Loucy (cell line): ENCODE measurements around the gene SYCP3.

Experiments
- H2AFZ ChIP-seq: fragments of 200-600 bp; sonication (generic); 2 replicates; pipeline ENCODE4 v1.6.0; 2016; ENCODE audit warnings: antibody characterized with exemption, mild to moderate bottlenecking, low read length, moderate library complexity
- H3F3A ChIP-seq: fragments of 200-600 bp; 2 replicates; pipeline ENCODE4 v1.6.0; 2016; ENCODE audit warnings: antibody characterized with exemption, low read depth, mild to moderate bottlenecking
- H3K27me3 ChIP-seq: fragments of 200-600 bp; sonication (generic); 2 replicates; pipeline ENCODE4 v1.6.1; 2014; ENCODE audit warnings: low read length, mild to moderate bottlenecking; ENCODE audit not compliant: insufficient read depth, poor library complexity, severe bottlenecking
- H3K36me3 ChIP-seq: fragments of 200-600 bp; sonication (generic); 2 replicates; pipeline ENCODE4 v1.6.1; 2016; ENCODE audit warnings: low read length; ENCODE audit not compliant: insufficient read depth
- H3K4me1 ChIP-seq: fragments of 200-600 bp; sonication (generic); 2 replicates; pipeline ENCODE4 v1.5.1; 2014; ENCODE audit warnings: low read length, mild to moderate bottlenecking; ENCODE audit not compliant: insufficient read depth, poor library complexity, severe bottlenecking
- H3K4me2 ChIP-seq: fragments of 200-600 bp; sonication (generic); 2 replicates; pipeline ENCODE4 v1.6.0; 2014; ENCODE audit warnings: antibody characterized with exemption, low read length, low read depth, mild to moderate bottlenecking; ENCODE audit not compliant: poor library complexity, severe bottlenecking
- H3K4me3 ChIP-seq: fragments of 200-600 bp; sonication (generic); 2 replicates; pipeline ENCODE4 v1.5.1; 2014; ENCODE audit warnings: low read length, mild to moderate bottlenecking, mixed read lengths; ENCODE audit not compliant: poor library complexity, severe bottlenecking
- H3K79me2 ChIP-seq: fragments of 200-600 bp; sonication (generic); 2 replicates; pipeline ENCODE4 v1.6.1; 2014; ENCODE audit warnings: low read length; ENCODE audit not compliant: insufficient read depth
- H3K9ac ChIP-seq: fragments of 200-600 bp; sonication (generic); 2 replicates; pipeline ENCODE4 v1.6.0; 2014; ENCODE audit warnings: mild to moderate bottlenecking, low read depth, low read length, moderate library complexity; ENCODE audit not compliant: poor library complexity, severe bottlenecking
- H3K9me2 ChIP-seq: fragments of 200-600 bp; sonication (generic); replicated peaks from 2 replicates; pipeline ENCODE4 v1.6.1; 2016; ENCODE audit warnings: low read depth, low read length, mixed read lengths
- H3K9me3 ChIP-seq: fragments of 200-600 bp; sonication (generic); 2 replicates; pipeline ENCODE4 v1.6.1; 2014; ENCODE audit warnings: mild to moderate bottlenecking, antibody characterized with exemption, low read length, low read depth; ENCODE audit not compliant: insufficient read depth
- H4K20me1 ChIP-seq: fragments of 200-600 bp; sonication (generic); 2 replicates; pipeline ENCODE4 v1.6.0; 2014; ENCODE audit warnings: antibody characterized with exemption, low read length, mild to moderate bottlenecking; ENCODE audit not compliant: insufficient read depth, poor library complexity, severe bottlenecking
- CTCF ChIP-seq: fragments of 200-600 bp; sonication (generic); conservative IDR thresholded peaks from 2 replicates; pipeline ENCODE4 v1.5.1; 2014; ENCODE audit warnings: mild to moderate bottlenecking, antibody characterized with exemption, low read length
- EZH2phosphoT487 ChIP-seq: fragments of 200-600 bp; IDR thresholded peaks from 2 replicates; pipeline ENCODE4 v1.6.1; 2018; ENCODE audit warnings: antibody characterized with exemption, mild to moderate bottlenecking, moderate library complexity, borderline replicate concordance

The SYCP3 gene

DNA sequence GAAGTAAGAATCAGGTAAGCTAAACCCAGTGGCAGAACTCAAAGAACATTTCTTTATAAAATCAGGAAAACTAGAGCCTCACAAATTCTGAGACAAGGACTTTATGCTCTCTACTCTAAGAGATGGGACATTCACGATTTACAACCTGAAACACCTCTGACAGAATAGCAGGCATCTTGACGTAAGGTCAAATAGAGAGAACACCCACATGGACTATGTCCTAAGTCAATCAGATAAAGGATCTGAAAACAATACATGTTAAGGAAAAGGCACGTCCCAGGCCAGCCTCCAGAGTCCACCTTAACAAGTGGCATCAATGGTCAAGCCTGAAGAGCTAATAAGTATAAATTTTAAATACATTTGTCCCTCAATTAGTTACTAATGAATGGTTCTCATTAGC, 39.9 kb upstream of the SYCP3 start:
- no peak overlapping the region for H3K4me2 ChIP-seq
- H3K9ac ChIP-seq = no peak overlapping the region
- TF ChIP-seq CTCF = no peak
- TF ChIP-seq EZH2phosphoT487 = no peak
- no peak overlapping the region for H3K4me3 ChIP-seq
- 0 out of 2 replicates have a peak, but pooled peaks cover under 1% of the 10 kb centered on the region for H3K79me2 ChIP-seq
- H3K36me3 ChIP-seq = peaks cover 15% of the 10 kb centered on the region
- no peaks in the 10 kb centered on the region for H3K27me3 ChIP-seq
- H3K4me1 ChIP-seq = peaks cover 60% of the 10 kb centered on the region
- no peaks in the 10 kb centered on the region for H4K20me1 ChIP-seq
- H3K9me2 ChIP-seq = no peaks in the 10 kb centered on the region
- no peaks in the 10 kb centered on the region for H3K9me3 ChIP-seq
- H3F3A ChIP-seq = no peaks in the 10 kb centered on the region; the same call in 1 of the 2 replicates
- H2AFZ ChIP-seq = no peak overlapping the region

GRCh38 chr12:101777978-101778377, 38.7 kb upstream of the SYCP3 start:
- H3K4me3 ChIP-seq = no peak overlapping the region
- no peak overlapping the region for H2AFZ ChIP-seq
- no peak overlapping the region for H3K9ac ChIP-seq
- H3K36me3 ChIP-seq = peaks cover 13% of the 10 kb centered on the region
- peaks cover 59% of the 10 kb centered on the region for H3K4me1 ChIP-seq
- 0 out of 2 replicates have a peak, but pooled peaks cover 4% of the 10 kb centered on the region for H3K79me2 ChIP-seq
- peak overlapping the region; percentile 2 for H3K4me2 ChIP-seq
- no peaks in the 10 kb centered on the region for H3K9me3 ChIP-seq
- H3K9me2 ChIP-seq = no peaks in the 10 kb centered on the region
- no peaks in the 10 kb centered on the region for H3K27me3 ChIP-seq
- TF ChIP-seq EZH2phosphoT487 (no peak), CTCF (no peak)
- H3F3A ChIP-seq = no peaks in the 10 kb centered on the region; the same call in 1 of the 2 replicates
- no peaks in the 10 kb centered on the region for H4K20me1 ChIP-seq

DNA sequence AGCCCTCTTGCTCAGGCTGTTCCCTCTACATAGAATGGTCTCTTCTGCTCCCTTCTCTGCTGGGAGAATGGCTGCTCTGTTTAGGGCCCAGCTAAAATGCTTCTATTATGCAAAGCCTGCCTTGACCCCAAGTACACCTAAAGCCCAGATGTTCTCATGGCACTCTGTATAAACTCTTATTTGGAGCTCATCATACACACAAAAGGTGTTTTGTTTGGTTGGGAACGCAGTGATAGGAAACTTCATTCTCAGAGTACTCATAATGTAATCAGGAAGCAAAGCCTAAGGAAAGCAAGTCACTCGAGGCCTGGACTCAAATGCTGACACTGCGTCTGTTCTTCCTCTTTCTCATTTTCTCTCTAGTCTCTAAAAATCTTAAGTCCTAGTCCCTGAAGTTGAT, 38.2 kb upstream of the SYCP3 start:
- 0 out of 2 replicates have a peak, but pooled peaks cover 4% of the 10 kb centered on the region for H3K79me2 ChIP-seq
- no peaks in the 10 kb centered on the region for H3K9me3 ChIP-seq
- H2AFZ ChIP-seq = no peak overlapping the region
- H3K27me3 ChIP-seq = no peaks in the 10 kb centered on the region
- no peak overlapping the region for H3K4me2 ChIP-seq
- H3K4me1 ChIP-seq = peaks cover 62% of the 10 kb centered on the region
- H3K9me2 ChIP-seq = no peaks in the 10 kb centered on the region
- H4K20me1 ChIP-seq = no peaks in the 10 kb centered on the region
- peak overlapping the region; percentile 60 for H3K9ac ChIP-seq
- H3K4me3 ChIP-seq = no peak overlapping the region
- peaks cover 13% of the 10 kb centered on the region for H3K36me3 ChIP-seq
- H3F3A ChIP-seq = peaks cover under 1% of the 10 kb centered on the region; the same call in 1 of the 2 replicates
- TF ChIP-seq CTCF = no peak
- no peak for TF ChIP-seq EZH2phosphoT487
